Astrocyte of the cerebellum (primary cell): ENCODE data around the gene OR12D3.

ENCODE experiments used
- DNase-seq: peaks from one replicate; pipeline ENCODE4 v3.0.0-alpha.2; 2011; ENCODE audit warnings: low read depth
- H3K4me3 ChIP-seq: 2 replicates; pipeline ENCODE4 v1.5.1; 2011; ENCODE audit warnings: mild to moderate bottlenecking, low read depth, low read length, moderate library complexity
- CTCF ChIP-seq: IDR thresholded peaks from 2 replicates; pipeline ENCODE4 v1.5.1; 2012; ENCODE audit warnings: low read length, low read depth, moderate library complexity, mild to moderate bottlenecking; ENCODE audit errors: missing control alignments
- in situ Hi-C: cut with HindIII; loops from 2 replicates; pipeline ENCODE4 v1.10.0; 2017; ENCODE audit warnings: low sequenced_read_pairs

The OR12D3 gene

DNA sequence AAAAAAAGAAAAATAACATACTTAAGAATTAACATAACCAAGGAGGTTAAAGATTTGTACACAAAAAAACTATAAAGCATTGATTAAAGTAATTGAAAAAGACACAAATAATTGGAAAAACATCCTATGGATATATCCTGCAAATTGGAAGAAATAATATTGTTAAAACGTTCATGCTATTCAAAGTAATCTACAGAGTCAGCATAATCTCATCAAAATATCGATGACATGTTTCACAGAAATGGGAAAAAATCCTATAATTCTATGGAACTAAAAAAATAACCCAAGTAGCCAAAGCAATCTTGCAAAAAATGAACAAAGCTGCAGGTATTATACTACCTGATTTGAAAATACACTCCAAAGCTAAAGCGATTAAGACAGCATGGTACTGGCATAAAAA lies 29.7 kb downstream of the OR12D3 start:
- H3K4me3 ChIP-seq, result no peak overlapping the region
- in situ Hi-C loops, result no loop called here

DNA sequence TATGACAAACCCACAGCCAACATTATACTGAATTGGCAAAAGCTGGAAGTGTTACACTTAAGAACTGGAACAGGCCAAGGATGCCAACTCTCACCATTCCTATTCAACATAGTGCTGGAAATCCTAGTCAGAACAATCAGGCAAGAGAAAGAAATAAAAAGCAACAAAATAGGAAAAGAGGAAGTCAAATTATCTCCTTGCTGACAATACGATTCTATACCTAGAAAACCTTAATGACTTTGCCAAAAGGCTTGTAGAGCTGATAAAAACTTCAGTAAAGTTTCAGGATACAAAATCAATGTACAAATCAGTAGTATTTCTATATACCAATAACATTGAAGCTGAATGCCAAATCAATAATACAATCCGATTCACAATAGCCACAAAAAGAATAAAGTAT lies 38.8 kb downstream of the OR12D3 start:
- DNase-seq, result no peak
- TF ChIP-seq CTCF, result no peak
- H3K4me3 ChIP-seq, result no peak overlapping the region
- in situ Hi-C loops, result no loop called here

More for the DNA sequence above, 29.7 kb downstream of the OR12D3 start:
- no peak for TF ChIP-seq CTCF
- DNase-seq, result no peak

- DNase-seq, result no peak
- H3K4me3 ChIP-seq, result no peak overlapping the region
- TF ChIP-seq CTCF, result no peak
- in situ Hi-C loops, result no loop called here
Observed at GRCh38 chr6:29332676-29333075, 42.4 kb downstream of the OR12D3 start.

DNA sequence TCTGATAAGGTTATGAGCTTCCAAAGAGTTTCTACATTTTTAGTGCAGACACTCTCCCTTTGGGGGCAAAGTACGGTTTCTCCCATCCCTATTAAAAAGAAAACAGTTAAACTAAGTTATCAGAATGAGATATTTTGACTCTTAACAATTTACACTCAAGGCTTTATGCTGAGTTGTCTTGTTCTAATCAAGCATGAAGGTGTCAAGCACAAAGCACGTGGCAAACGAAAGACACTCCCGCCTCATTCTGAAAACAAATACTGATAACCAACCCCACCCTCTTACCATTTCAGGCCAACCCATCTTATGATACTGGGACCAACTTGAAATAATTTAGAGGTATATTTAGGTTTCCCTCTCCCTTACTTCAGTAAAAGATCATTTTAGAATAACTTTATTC lies 49.3 kb downstream of the OR12D3 start:
- H3K4me3 ChIP-seq, result no peak overlapping the region
- DNase-seq, result no peak
- in situ Hi-C loops, result no loop called here
- no peak for TF ChIP-seq CTCF
